ENCODE data around the gene COL9A3. TPM values are rescaled to one million over a fixed set of nuclear protein-coding genes. Genes with fewer than 3 reads are reported as not detected.

COL9A3 gene
- total RNA-seq, 1 experiment from 2014 or later: 150 TPM

GRCh38 chr20:62799036-62799435, 17.8 kb upstream of the COL9A3 start:
- Mint-ChIP-seq H3K4me3 (no peak overlapping the region), H3K27ac (no peak overlapping the region), H3K9me3 (no peaks in the 10 kb centered on the region), H3K27me3 (ENCODE audit: low read depth) (peaks cover 31% of the 10 kb centered on the region), H3K36me3 (ENCODE audit: insufficient read depth in 1 of 3, low read depth in 3 of 3) (peaks cover 13 to 38% (median 34%) of the 10 kb centered on the region in 3 experiments), H3K4me1 (peaks cover 8% of the 10 kb centered on the region in 2 experiments)
- Histone ChIP-seq H3K56ac (ENCODE audit: insufficient read length, low read depth, low read length) (no peak overlapping the region), H3K23me2 (ENCODE audit: insufficient read length, low read depth, low read length, poor library complexity, severe bottlenecking) (peaks cover 4% of the 10 kb centered on the region), H2AFZ (ENCODE audit: low read length) (no peak overlapping the region), H3K23ac (ENCODE audit: insufficient read length, low read depth, low read length) (no peak overlapping the region), H4K8ac (replicated peaks; ENCODE audit: insufficient read length, low read depth, low read length) (no peak overlapping the region), H3K18ac (ENCODE audit: insufficient read length, low read depth, low read length) (no peak overlapping the region), H3T11ph (ENCODE audit: low read length) (no peak overlapping the region), H3K14ac (ENCODE audit: insufficient read depth, low read length) (no peak overlapping the region), H2BK15ac (ENCODE audit: low read depth, low read length) (no peak overlapping the region), H3K79me2 (ENCODE audit: insufficient read depth, low read length) (no peaks in the 10 kb centered on the region), H2BK20ac (ENCODE audit: low read depth, low read length, poor library complexity, severe bottlenecking) (no peak overlapping the region), H3K27me3 (ENCODE audit: insufficient read depth, low read length) (no peaks in the 10 kb centered on the region), H4K5ac (ENCODE audit: insufficient read length, low read depth, low read length) (no peak overlapping the region), H4K91ac (ENCODE audit: insufficient read length, low read depth, low read length) (no peak overlapping the region), H3K79me1 (ENCODE audit: insufficient read depth, low read depth, low read length, poor library complexity, severe bottlenecking) (no peaks in the 10 kb centered on the region), H2BK12ac (ENCODE audit: insufficient read length, low read depth, low read length) (no peak overlapping the region), H3K4ac (ENCODE audit: low read depth, low read length) (no peak overlapping the region), H3K4me2 (ENCODE audit: insufficient read depth, insufficient read length, low read length) (no peak overlapping the region), H3K4me1 (ENCODE audit: insufficient read depth, low read length) (no peaks in the 10 kb centered on the region), H2AK5ac (ENCODE audit: insufficient read length, low read length) (no peak overlapping the region), H3K9me3 (ENCODE audit: control insufficient read depth, low read depth, low read length) (no peaks in the 10 kb centered on the region), H2BK5ac (ENCODE audit: insufficient read length, low read length) (no peak overlapping the region), H4K20me1 (ENCODE audit: control insufficient read depth, insufficient read depth, insufficient read length) (no peaks in the 10 kb centered on the region), H3K9ac (ENCODE audit: extremely low read depth, insufficient read length, low read length) (no peak overlapping the region), H3K27ac (ENCODE audit: insufficient read length, low read depth, low read length) (no peak overlapping the region), H2BK120ac (ENCODE audit: low read depth, low read length, poor library complexity, severe bottlenecking) (no peak overlapping the region)
- WGBS (ENCODE audit: extremely low coverage, insufficient read length, low lambda C conversion rate): no CpG with 5 or more reads among the region's 8 CpGs
- DNase-seq: no peak
- no peak for TF ChIP-seq CTCF (conservative IDR thresholded peaks at IDR 0.05)

Data from H9 (cell line).